HFF-Myc (cell line): ENCODE data around the gene OR10R2.

ENCODE experiments used
- DNase-seq: peaks from one replicate; pipeline ENCODE4 v3.0.0-alpha.2; 2011; ENCODE audit warnings: low read depth; ENCODE audit errors: extremely low read depth
- H3K4me3 ChIP-seq: replicated peaks from 2 replicates; pipeline ENCODE4 v1.5.1; 2011; ENCODE audit warnings: low read depth, mild to moderate bottlenecking, control low read depth, low read length
- TF ChIP-seq, protein P1 (sequence below): IDR thresholded peaks from 2 replicates; pipeline ENCODE4 v1.5.1; 2012; ENCODE audit warnings: mild to moderate bottlenecking, low read depth, low read length, control low read depth; ENCODE audit errors: missing control alignments

OR10R2 gene

DNA sequence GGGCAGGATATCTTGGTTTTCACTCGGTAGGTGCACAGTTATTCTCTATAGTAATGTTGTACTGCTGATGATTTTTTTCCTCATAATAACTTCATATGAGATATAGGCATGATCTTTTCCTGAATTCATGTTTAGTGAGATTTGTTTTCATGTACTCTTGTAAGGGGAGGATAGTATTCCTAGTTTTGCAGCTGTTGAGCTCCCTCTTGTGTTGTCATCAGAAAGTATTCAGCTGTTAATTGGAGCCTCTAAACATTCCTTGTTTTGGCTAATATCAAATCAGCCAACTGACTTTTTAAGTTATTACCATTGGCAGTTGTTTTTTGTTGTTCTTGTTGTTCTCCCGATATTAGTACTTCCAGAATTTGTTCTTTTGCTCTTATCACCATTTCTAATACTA is 24.4 kb downstream of the OR10R2 start:
- no peak overlapping the region for H3K4me3 ChIP-seq
- DNase-seq = no peak
- TF ChIP-seq, protein P1, sequence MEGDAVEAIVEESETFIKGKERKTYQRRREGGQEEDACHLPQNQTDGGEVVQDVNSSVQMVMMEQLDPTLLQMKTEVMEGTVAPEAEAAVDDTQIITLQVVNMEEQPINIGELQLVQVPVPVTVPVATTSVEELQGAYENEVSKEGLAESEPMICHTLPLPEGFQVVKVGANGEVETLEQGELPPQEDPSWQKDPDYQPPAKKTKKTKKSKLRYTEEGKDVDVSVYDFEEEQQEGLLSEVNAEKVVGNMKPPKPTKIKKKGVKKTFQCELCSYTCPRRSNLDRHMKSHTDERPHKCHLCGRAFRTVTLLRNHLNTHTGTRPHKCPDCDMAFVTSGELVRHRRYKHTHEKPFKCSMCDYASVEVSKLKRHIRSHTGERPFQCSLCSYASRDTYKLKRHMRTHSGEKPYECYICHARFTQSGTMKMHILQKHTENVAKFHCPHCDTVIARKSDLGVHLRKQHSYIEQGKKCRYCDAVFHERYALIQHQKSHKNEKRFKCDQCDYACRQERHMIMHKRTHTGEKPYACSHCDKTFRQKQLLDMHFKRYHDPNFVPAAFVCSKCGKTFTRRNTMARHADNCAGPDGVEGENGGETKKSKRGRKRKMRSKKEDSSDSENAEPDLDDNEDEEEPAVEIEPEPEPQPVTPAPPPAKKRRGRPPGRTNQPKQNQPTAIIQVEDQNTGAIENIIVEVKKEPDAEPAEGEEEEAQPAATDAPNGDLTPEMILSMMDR = no peak

DNA sequence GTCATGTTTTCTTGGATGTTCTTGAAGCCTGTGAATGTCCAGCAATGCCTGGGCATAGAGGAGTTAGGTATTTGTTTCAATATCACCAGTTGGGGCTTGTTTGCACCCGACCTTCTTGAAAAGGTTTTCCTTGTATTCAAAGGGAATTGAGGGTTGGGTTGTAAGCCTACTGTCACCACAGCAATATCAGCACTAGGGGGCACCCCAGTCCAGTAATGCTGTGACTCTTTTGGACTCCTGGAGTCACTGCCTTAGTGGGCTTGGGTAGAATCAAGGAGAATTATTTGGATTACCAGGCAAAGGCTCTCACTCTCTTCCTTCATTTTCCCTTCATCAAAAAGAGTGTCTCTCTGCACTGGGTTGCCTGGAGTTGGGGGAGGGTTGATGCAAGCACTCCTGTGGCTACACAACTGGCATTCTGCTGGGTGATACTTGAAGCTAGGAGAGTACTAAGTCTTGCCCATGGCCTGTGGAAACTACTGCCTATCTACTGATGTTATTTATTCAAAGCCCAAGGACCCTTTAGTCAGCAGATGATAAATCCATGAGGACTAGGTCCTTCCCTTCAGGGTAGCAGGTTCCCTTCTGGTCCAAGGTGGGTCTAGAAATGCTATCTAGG is 34.5 kb downstream of the OR10R2 start:
- DNase-seq = no peak
- TF ChIP-seq, protein P1 = peak; percentile 20
- H3K4me3 ChIP-seq = no peak overlapping the region

DNA sequence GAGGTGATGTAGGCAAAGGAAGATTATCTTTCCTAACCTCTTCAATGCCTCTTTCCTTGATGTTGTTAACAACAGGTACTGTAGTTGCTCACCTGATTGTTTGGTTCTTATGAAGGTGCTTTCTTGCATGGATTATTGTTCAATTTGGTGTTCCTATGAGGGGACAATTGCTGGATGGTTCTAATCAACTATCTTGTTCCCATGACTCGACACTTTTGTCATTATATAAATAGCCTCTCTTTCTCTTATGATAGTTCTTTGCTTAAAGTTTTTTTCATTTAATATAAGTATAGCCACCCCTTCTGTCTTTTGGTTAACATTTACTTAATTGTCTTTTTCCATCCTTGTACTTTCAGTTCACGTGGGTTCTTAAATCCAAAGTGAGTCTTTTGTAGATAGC is 35.5 kb downstream of the OR10R2 start:
- TF ChIP-seq, protein P1 = no peak
- H3K4me3 ChIP-seq = no peak overlapping the region
- DNase-seq = no peak

- no peak for DNase-seq
- TF ChIP-seq, protein P1 = no peak
- H3K4me3 ChIP-seq = no peak overlapping the region
Measured at GRCh38 chr1:158509471-158510156, 37.6 kb downstream of the OR10R2 start.

- H3K4me3 ChIP-seq = no peak overlapping the region
- DNase-seq = no peak
- TF ChIP-seq, protein P1 = no peak
Measured at GRCh38 chr1:158516966-158517365, 44.9 kb downstream of the OR10R2 start.

DNA sequence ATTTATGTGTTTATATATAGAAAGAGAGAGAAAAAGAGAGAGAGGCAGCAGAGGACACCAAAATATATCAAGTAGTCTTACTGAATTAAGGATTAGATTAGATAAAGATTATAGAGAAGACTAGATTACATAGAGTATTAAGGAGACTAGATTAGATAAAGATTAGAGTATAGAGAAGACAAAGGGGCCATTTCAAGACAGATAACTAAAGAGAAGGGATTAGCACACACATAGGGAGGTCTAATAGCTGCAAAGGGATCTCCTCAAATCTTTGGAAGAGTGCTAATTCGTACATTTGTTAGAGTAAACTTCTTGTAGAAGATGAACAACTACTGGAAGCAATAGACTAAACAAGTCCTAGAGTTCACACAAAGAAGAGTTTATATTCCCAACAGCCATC is 48.0 kb downstream of the OR10R2 start:
- no peak overlapping the region for H3K4me3 ChIP-seq
- TF ChIP-seq, protein P1 = no peak
- no peak for DNase-seq
